K562 (cell line): ENCODE measurements around the gene TIMM22.

Source experiments
- AFF4 ChIP-seq: sonication (generic); formaldehyde crosslinking; IDR thresholded peaks from 2 replicates; pipeline ENCODE4 v1.8.0; 2023; ENCODE audit warnings: mild to moderate bottlenecking, missing genetic modification reagents
- CBX2 ChIP-seq: fragments of 200-600 bp; sonication (generic); IDR thresholded peaks from one replicate; pipeline ENCODE4 v1.6.1; 2012; ENCODE audit warnings: mild to moderate bottlenecking, low read length, inconsistent platforms; ENCODE audit not compliant: insufficient read depth, poor library complexity, severe bottlenecking
- CHD1 ChIP-seq: fragments of 200-600 bp; sonication (generic); IDR thresholded peaks from one replicate; pipeline ENCODE4 v1.6.1; 2012; ENCODE audit warnings: mild to moderate bottlenecking, moderate library complexity, low read length, inconsistent platforms
- CHD2 ChIP-seq: IDR thresholded peaks from 2 replicates; pipeline ENCODE4 v1.6.1; 2011; ENCODE audit warnings: low read depth, low read length
- ELF1 ChIP-seq: fragments of 200-800 bp; sonication (Bioruptor generic); IDR thresholded peaks from 2 replicates; pipeline ENCODE4 v1.6.1; 2016; ENCODE audit warnings: missing genetic modification characterization, missing compliant biosample characterization
- HDAC3 ChIP-seq: fragments of 450-650 bp; IDR thresholded peaks from 2 replicates; pipeline ENCODE4 v1.6.1; 2018; ENCODE audit warnings: borderline replicate concordance, mild to moderate bottlenecking, moderate library complexity; ENCODE audit not compliant: partially characterized antibody
- MAFG ChIP-seq: fragments of 450-650 bp; conservative IDR thresholded peaks from 2 replicates; pipeline ENCODE4 v1.6.1; 2016; ENCODE audit warnings: missing genetic modification characterization, missing compliant biosample characterization
- MAFK ChIP-seq: IDR thresholded peaks from 2 replicates; pipeline ENCODE4 v1.6.1; 2011; ENCODE audit warnings: low read length, improper control_type of control experiment
- NR3C1 ChIP-seq: sonication (generic); formaldehyde crosslinking; IDR thresholded peaks from 2 replicates; pipeline ENCODE4 v1.8.1; 2022; ENCODE audit warnings: missing genetic modification reagents
- POLR2A ChIP-seq: fragments of 450-650 bp; conservative IDR thresholded peaks from 2 replicates; pipeline ENCODE4 v1.6.1; 2016
- TEAD1 ChIP-seq, 2 experiments: fragments of 450-650 bp in 1 of 2; sonication (generic) in 1 of 2; formaldehyde crosslinking; IDR thresholded peaks; 2 replicates each; pipeline versions ENCODE4 v1.4.0 to v1.8.0; 2020 to 2022; ENCODE audit warnings: mild to moderate bottlenecking in 2 of 2, missing genetic modification reagents in 1 of 2
- ZNF589 ChIP-seq: fragments of 200-800 bp; sonication (Bioruptor generic); IDR thresholded peaks from 2 replicates; pipeline ENCODE4 v1.6.1; 2016; ENCODE audit warnings: low read depth, missing genetic modification characterization, missing compliant biosample characterization
- ZNF639 ChIP-seq, 2 experiments: fragments of 200-800 bp in 1 of 2; sonication (Bioruptor generic) in 1 of 2; sonication (generic) in 1 of 2; formaldehyde crosslinking in 1 of 2; IDR thresholded peaks in 1 of 2; conservative IDR thresholded peaks in 1 of 2; 2 replicates each; pipeline versions ENCODE4 v1.5.0 to v1.6.1; 2016 to 2020; ENCODE audit warnings: missing compliant biosample characterization in 1 of 2, missing genetic modification characterization in 1 of 2, missing genetic modification reagents in 1 of 2
- ZNF740 ChIP-seq, 3 experiments: fragments of 200-800 bp in 1 of 3; sonication (Bioruptor generic) in 1 of 3; sonication (generic) in 1 of 3; formaldehyde crosslinking in 1 of 3; IDR thresholded peaks; 2 replicates each; pipeline versions ENCODE4 v1.6.1 to v1.8.0; 2016 to 2022; ENCODE audit warnings: mild to moderate bottlenecking in 2 of 3, missing compliant biosample characterization in 2 of 3, missing genetic modification characterization in 2 of 3, missing genetic modification reagents in 1 of 3

- TF ChIP-seq TEAD1 (CRISPR knock-in tag; IDR thresholded peaks at IDR 0.05) (no peak), ZNF589 (CRISPR knock-in tag) (no peak), MAFG (tag) (no peak), POLR2A (0 out of 2 replicates have a peak, but pooled peaks have one; percentile 2), HDAC3 (no peak), ZNF740 (CRISPR knock-in tag; IDR thresholded peaks at IDR 0.05) (no peak), ZNF740 (tag; IDR thresholded peaks at IDR 0.05) (no peak), CBX2 (no peak), CHD1 (no peak), MAFK (no peak), NR3C1 (CRISPR knock-in tag) (no peak), ELF1 (tag) (no peak), CHD2 (no peak), AFF4 (CRISPR knock-in tag) (no peak), ZNF639 (CRISPR knock-in tag; conservative IDR thresholded peaks at IDR 0.05 in 1 of 2, IDR thresholded peaks at IDR 0.05 in 1 of 2) (no peak)
These were observed 5.5 kb downstream of the TIMM22 start for GRCh38 chr17:1002412-1002753.
